Measurements from ENCODE around the gene CARS2.

DNA sequence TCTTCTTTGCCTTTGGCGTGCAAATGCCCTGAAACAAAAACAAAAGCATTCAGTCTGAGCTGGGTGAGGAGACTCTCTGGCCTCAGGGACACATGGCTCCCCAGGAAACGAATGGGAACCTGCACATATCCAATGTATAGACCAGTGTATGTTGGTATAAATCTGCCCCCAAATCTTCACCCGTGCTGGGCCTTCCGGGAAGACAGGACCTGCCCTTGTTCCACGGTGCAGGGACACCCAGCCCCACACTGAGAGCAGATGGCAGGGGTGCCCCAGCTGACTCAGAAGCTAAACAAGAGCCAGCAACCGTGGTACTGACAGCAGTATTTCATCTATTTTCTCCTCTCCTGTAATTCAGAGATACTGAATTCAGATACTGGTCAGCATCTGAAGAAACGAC, 42.4 kb downstream of the CARS2 start:
- TF ChIP-seq POLR2A (IDR thresholded peaks at IDR 0.05; ENCODE audit: low read depth, low read length) (no peak), SPI1 (IDR thresholded peaks at IDR 0.05; ENCODE audit: low read depth, low read length) (no peak), POLR2AphosphoS5 (IDR thresholded peaks at IDR 0.05; ENCODE audit: low read depth, low read length) (no peak), TAF1 (IDR thresholded peaks at IDR 0.05; ENCODE audit: low read depth, low read length) (no peak)

All from GM12891 (cell line).